Measurements from ENCODE around the gene GREM1. TPM values are rescaled to one million over a fixed set of nuclear protein-coding genes. Genes with fewer than 3 reads are reported as not detected.

GREM1 gene
- total RNA-seq, 4 donors from 2014 or later: 0.44 to 7.8 (median 3.2) TPM; not detected in 1

DNA sequence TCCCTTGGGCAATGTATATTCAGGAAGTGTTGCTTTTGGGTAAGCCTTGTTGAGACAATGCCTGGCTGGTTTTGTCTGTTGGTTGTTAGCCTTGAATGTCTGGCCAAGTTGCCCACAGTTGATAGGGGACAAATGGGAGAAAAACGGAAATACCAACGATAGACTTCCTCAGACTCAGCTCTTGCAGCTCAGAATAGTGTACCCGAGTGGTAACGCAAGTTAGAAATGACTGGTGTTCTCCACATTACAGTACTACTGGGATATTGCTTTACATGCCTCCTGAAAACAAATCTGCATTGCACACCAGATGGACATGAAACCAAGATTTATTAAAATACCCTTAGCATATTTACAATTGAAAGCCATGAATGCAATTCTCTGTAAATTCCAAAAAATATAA lies 47.4 kb downstream of the GREM1 start:
- no peak for TF ChIP-seq POLR2A (IDR thresholded peaks at IDR 0.05)
- TF ChIP-seq, protein P1, sequence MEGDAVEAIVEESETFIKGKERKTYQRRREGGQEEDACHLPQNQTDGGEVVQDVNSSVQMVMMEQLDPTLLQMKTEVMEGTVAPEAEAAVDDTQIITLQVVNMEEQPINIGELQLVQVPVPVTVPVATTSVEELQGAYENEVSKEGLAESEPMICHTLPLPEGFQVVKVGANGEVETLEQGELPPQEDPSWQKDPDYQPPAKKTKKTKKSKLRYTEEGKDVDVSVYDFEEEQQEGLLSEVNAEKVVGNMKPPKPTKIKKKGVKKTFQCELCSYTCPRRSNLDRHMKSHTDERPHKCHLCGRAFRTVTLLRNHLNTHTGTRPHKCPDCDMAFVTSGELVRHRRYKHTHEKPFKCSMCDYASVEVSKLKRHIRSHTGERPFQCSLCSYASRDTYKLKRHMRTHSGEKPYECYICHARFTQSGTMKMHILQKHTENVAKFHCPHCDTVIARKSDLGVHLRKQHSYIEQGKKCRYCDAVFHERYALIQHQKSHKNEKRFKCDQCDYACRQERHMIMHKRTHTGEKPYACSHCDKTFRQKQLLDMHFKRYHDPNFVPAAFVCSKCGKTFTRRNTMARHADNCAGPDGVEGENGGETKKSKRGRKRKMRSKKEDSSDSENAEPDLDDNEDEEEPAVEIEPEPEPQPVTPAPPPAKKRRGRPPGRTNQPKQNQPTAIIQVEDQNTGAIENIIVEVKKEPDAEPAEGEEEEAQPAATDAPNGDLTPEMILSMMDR (IDR thresholded peaks at IDR 0.05): no peak
- Histone ChIP-seq H3K4me1 (no peaks in the 10 kb centered on the region), H3K36me3 (no peaks in the 10 kb centered on the region), H3K27ac (no peak overlapping the region), H3K9me3 (no peaks in the 10 kb centered on the region), H3K4me3 (replicated peaks in 1 of 3) (no peak overlapping the region), H3K27me3 (no peaks in the 10 kb centered on the region)
- DNase-seq: no peak
- WGBS, 2 donors: 52 to 54% methylated on average over 4 of the region's 4 CpGs
- intact Hi-C loops (cut with DNase I): no loop called here

DNA sequence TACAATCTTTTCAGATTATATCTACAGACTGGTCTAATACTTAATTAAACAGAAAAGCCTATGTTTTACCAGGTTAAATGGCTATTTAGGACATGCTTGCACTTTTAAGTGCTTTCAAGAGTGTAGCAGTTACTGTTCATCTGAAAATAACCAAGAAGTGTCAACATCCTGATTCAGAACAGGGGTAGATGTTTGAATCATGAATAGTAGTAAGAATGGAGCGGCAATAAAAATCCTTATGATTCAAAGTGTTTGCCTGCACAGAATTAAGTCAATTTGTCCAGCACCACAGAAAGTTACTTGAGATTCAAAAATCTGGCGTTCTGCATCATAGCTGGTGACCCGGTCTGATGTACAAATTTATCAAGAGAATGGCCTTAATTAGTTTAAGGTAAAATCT lies 48.3 kb downstream of the GREM1 start:
- H3K27me3 ChIP-seq: no peaks in the 10 kb centered on the region
- TF ChIP-seq, protein P1 (IDR thresholded peaks at IDR 0.05): no peak
- no peak for TF ChIP-seq POLR2A (IDR thresholded peaks at IDR 0.05)
- H3K4me1 ChIP-seq: no peaks in the 10 kb centered on the region
- intact Hi-C loops (cut with DNase I): no loop called here
- no peak for DNase-seq
- WGBS, 2 donors: 80 to 94% methylated on average over 3 of the region's 3 CpGs
- no peak overlapping the region for H3K27ac ChIP-seq
- H3K4me3 ChIP-seq (replicated peaks in 1 of 3): no peak overlapping the region
- no peaks in the 10 kb centered on the region for H3K36me3 ChIP-seq
- no peaks in the 10 kb centered on the region for H3K9me3 ChIP-seq

DNA sequence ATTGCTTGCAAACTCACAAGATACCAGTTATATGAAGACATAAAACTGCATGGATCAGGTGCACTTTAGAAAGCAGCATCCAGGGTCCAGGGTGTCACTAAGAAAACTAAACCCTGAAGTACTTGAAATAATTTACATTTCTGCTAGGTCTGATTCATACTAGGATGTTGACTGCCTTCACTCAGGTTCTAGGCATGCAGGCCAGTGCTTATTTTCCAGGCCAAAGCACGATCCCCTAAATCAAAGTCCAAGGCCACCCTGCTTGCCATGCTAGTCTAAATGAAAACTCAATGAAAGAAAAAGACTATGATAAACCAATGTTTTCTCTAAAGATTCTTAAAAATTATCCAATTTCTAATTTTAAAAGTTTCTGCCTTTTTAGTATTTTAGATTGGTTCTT lies 49.4 kb downstream of the GREM1 start:
- Histone ChIP-seq H3K9me3 (no peaks in the 10 kb centered on the region), H3K36me3 (no peaks in the 10 kb centered on the region), H3K27ac (no peak overlapping the region), H3K4me3 (replicated peaks in 1 of 3) (no peak overlapping the region), H3K27me3 (no peaks in the 10 kb centered on the region), H3K4me1 (no peaks in the 10 kb centered on the region)
- 90 to 93% methylated on average over 1 of the region's 1 CpG for WGBS, 2 donors
- intact Hi-C loops (cut with DNase I): no loop called here
- TF ChIP-seq, protein P1 (IDR thresholded peaks at IDR 0.05): no peak
- no peak for TF ChIP-seq POLR2A (IDR thresholded peaks at IDR 0.05)
- DNase-seq: no peak

DNA sequence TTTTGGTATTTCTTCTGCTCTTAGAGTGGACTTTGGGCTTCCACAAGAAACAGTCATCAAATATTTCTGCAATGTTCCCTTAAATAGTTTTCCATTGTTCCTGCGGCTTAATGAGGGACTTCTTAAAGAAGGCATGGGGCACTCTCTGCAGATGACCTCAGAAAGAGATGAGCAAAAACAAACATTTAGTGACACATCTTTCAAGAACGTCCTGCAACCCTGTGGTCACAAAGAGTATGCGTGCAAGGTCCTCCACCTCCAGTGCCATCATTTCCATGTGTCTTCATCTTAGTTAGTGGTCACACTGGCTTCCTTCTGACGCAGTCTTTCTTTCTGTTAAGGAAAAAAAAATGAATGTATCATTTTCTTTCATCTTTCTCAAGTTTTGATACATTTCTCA lies 56.2 kb downstream of the GREM1 start:
- Histone ChIP-seq H3K27ac (no peak overlapping the region), H3K4me1 (no peaks in the 10 kb centered on the region), H3K36me3 (no peaks in the 10 kb centered on the region), H3K27me3 (no peaks in the 10 kb centered on the region), H3K4me3 (replicated peaks in 1 of 3) (no peak overlapping the region), H3K9me3 (no peaks in the 10 kb centered on the region)
- DNase-seq: no peak
- intact Hi-C loops (cut with DNase I): no loop called here
- WGBS, 2 donors: 86 to 93% methylated on average over 4 of the region's 4 CpGs
- TF ChIP-seq, protein P1 (IDR thresholded peaks at IDR 0.05): no peak
- no peak for TF ChIP-seq POLR2A (IDR thresholded peaks at IDR 0.05)

DNA sequence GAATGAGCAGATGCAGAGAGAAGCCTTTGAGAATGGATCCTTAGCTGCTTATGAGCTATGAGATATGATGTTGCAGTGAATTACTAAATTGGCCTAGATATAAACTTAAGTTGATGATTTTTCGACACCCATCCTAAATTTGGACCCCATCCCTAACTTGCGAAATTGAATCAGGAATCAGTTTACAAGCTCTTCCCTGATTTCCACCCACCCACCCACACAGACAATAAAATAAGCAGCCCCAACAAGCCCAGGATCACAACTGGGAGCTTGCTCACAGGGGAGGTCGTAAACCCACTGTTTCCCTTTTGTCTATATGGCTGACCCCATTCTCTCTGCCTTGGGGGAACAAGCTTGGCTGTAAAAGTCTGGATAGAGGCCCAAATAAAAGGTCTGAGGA lies 57.3 kb downstream of the GREM1 start:
- Histone ChIP-seq H3K4me1 (no peaks in the 10 kb centered on the region), H3K4me3 (replicated peaks in 1 of 3) (no peak overlapping the region), H3K36me3 (no peaks in the 10 kb centered on the region), H3K27me3 (no peaks in the 10 kb centered on the region), H3K9me3 (no peaks in the 10 kb centered on the region), H3K27ac (no peak overlapping the region)
- DNase-seq: no peak
- no peak for TF ChIP-seq POLR2A (IDR thresholded peaks at IDR 0.05)
- TF ChIP-seq, protein P1 (IDR thresholded peaks at IDR 0.05): no peak
- 68 to 69% methylated on average over 3 of the region's 3 CpGs for WGBS, 2 donors
- intact Hi-C loops (cut with DNase I): no loop called here

Measured in thyroid gland (tissue), 4 donors.